Activated B cell treated with CpG ODN at 0.5 μM for 24 hours (primary cell): ENCODE data around the gene THSD7A. TPM values are rescaled to one million over a fixed set of nuclear protein-coding genes. Genes with fewer than 3 reads are reported as not detected.

Experiments used
- ATAC-seq: fragments of 200-7000 bp; cut with Tn5 transposase; one replicate; pipeline ENCODE4 v1.10.0; 2021; ENCODE audit warnings: low read depth, mild to moderate bottlenecking, moderate library complexity
- CTCF ChIA-PET: fragments of 350-600 bp; sonication (Branson Sonifier 250); formaldehyde crosslinking; loops from one replicate; lab custom pipeline; 2021; ENCODE audit warnings: antibody characterized with exemption; lab: Charles Lee
- POLR2A ChIA-PET: fragments of 350-600 bp; sonication (Branson Sonifier 250); formaldehyde crosslinking; loops from one replicate; lab custom pipeline; 2021; ENCODE audit warnings: antibody characterized with exemption; lab: Charles Lee
- DNase-seq: peaks from one replicate; pipeline ENCODE4 v3.0.0; 2022
- H3K27ac Mint-ChIP-seq: one replicate; pipeline ENCODE4 v1.8.0; 2020; ENCODE audit warnings: mixed read lengths
- H3K27me3 Mint-ChIP-seq: one replicate; pipeline ENCODE4 v1.8.0; 2021; ENCODE audit warnings: mixed read lengths
- H3K36me3 Mint-ChIP-seq: one replicate; pipeline ENCODE4 v1.8.0; 2021; ENCODE audit warnings: low read depth, mixed read lengths
- H3K4me1 Mint-ChIP-seq: one replicate; pipeline ENCODE4 v1.8.0; 2021; ENCODE audit warnings: mixed read lengths
- H3K4me3 Mint-ChIP-seq: one replicate; pipeline ENCODE4 v1.8.0; 2020; ENCODE audit warnings: mild to moderate bottlenecking, mixed read lengths
- H3K9me3 Mint-ChIP-seq: one replicate; pipeline ENCODE4 v1.8.0; 2020; ENCODE audit warnings: mixed read lengths
- intact Hi-C: fragments of 100-400 bp; cut with micrococcal nuclease; formaldehyde crosslinking; loops from one replicate; pipeline ENCODE4 v1.15.1; 2024
- total RNA-seq: library from RNA; stranded (reverse); gene quantifications from 2 replicates; pipeline ENCODE4 v1.2.3, GENCODE V29; 2022
- TF ChIP-seq, protein P1 (sequence below): fragments of 200-600 bp; IDR thresholded peaks from one replicate; pipeline ENCODE4 v1.8.0; 2022; ENCODE audit warnings: antibody characterized with exemption, mild to moderate bottlenecking

THSD7A gene, protein sequence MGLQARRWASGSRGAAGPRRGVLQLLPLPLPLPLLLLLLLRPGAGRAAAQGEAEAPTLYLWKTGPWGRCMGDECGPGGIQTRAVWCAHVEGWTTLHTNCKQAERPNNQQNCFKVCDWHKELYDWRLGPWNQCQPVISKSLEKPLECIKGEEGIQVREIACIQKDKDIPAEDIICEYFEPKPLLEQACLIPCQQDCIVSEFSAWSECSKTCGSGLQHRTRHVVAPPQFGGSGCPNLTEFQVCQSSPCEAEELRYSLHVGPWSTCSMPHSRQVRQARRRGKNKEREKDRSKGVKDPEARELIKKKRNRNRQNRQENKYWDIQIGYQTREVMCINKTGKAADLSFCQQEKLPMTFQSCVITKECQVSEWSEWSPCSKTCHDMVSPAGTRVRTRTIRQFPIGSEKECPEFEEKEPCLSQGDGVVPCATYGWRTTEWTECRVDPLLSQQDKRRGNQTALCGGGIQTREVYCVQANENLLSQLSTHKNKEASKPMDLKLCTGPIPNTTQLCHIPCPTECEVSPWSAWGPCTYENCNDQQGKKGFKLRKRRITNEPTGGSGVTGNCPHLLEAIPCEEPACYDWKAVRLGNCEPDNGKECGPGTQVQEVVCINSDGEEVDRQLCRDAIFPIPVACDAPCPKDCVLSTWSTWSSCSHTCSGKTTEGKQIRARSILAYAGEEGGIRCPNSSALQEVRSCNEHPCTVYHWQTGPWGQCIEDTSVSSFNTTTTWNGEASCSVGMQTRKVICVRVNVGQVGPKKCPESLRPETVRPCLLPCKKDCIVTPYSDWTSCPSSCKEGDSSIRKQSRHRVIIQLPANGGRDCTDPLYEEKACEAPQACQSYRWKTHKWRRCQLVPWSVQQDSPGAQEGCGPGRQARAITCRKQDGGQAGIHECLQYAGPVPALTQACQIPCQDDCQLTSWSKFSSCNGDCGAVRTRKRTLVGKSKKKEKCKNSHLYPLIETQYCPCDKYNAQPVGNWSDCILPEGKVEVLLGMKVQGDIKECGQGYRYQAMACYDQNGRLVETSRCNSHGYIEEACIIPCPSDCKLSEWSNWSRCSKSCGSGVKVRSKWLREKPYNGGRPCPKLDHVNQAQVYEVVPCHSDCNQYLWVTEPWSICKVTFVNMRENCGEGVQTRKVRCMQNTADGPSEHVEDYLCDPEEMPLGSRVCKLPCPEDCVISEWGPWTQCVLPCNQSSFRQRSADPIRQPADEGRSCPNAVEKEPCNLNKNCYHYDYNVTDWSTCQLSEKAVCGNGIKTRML (N-terminal part only)
- total RNA-seq: not detected in 2 replicates

DNA sequence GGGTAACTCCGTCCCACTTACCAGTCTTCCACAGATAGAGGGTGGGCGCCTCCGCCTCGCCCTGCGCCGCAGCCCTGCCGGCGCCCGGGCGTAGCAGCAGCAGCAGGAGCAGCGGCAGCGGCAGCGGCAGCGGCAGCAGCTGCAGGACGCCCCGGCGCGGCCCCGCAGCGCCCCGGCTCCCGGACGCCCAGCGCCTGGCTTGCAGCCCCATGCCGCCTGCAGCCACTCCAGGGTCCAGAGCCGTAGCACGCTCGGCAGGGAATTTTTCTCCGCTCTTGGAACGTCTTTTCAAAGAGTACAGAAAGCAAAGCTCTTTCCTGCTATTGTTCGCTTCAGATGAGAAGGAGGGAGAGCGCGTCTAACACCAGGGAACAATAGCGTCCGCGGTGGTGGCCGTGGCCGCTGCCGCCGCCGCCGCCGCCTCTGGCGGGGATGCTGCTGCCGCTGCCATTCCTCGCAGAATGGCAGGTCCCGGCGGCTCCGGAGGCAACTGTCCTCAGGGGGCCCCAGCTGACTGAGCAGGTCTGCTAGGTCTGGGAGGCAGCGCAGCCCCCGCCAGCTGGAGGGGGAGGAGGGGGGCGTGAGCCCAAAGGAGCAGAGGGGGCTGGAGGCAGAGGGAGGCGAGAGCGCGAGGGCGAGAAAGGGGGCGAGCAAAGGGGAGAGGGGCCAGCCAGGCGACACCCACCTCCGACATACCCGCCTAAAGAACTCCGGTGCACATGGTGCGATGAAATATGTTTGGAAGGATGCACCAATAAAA is at the start of gene THSD7A:
Gene THSD7A (minus strand): TSS at position 463 of the 760 bp plus-strand sequence. CDS start 252 bp downstream, at position 211.
- TF ChIP-seq, protein P1, sequence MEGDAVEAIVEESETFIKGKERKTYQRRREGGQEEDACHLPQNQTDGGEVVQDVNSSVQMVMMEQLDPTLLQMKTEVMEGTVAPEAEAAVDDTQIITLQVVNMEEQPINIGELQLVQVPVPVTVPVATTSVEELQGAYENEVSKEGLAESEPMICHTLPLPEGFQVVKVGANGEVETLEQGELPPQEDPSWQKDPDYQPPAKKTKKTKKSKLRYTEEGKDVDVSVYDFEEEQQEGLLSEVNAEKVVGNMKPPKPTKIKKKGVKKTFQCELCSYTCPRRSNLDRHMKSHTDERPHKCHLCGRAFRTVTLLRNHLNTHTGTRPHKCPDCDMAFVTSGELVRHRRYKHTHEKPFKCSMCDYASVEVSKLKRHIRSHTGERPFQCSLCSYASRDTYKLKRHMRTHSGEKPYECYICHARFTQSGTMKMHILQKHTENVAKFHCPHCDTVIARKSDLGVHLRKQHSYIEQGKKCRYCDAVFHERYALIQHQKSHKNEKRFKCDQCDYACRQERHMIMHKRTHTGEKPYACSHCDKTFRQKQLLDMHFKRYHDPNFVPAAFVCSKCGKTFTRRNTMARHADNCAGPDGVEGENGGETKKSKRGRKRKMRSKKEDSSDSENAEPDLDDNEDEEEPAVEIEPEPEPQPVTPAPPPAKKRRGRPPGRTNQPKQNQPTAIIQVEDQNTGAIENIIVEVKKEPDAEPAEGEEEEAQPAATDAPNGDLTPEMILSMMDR: no peak
- no peak for ATAC-seq
- intact Hi-C loops: loop anchor here (2.0 kb wide), 1 partner anchor 35 kb away; no protein-coding TSS in a partner anchor
- Mint-ChIP-seq H3K36me3 (no peaks in the 10 kb centered on the region), H3K4me3 (no peak within 1 kb of the TSS), H3K4me1 (peaks cover 7% of the 10 kb centered on the region), H3K27ac (no peak within 1 kb of the TSS), H3K27me3 (peaks cover 16% of the 10 kb centered on the region), H3K9me3 (no peaks in the 10 kb centered on the region)
- CTCF ChIA-PET: no interaction called here
- no peak for DNase-seq
- POLR2A ChIA-PET: no interaction called here

DNA sequence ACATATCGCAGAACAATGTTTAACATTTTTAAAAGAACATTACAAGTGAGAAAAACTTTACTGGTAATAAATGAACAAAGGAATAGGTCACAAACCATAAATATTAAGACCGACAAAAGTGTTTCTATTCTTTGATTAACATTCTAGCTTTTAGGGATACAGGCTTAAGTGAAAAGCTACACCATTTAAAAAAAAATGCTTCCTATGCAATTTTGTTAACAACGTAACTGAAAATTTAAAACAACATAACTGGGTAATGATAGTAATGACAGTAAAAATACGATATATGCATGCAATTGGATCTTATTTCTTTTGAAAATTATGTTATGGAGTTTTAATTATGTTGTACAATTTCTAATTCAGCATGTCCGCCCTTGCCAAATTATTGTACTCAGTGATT is 49.7 kb upstream of the THSD7A start:
- H3K27ac Mint-ChIP-seq: no peak overlapping the region
- POLR2A ChIA-PET: no interaction called here
- no peaks in the 10 kb centered on the region for H3K4me1 Mint-ChIP-seq
- no peak for DNase-seq
- no peak overlapping the region for H3K4me3 Mint-ChIP-seq
- intact Hi-C loops: no loop called here
- CTCF ChIA-PET: no interaction called here
- peaks cover 10% of the 10 kb centered on the region for H3K9me3 Mint-ChIP-seq
- no peaks in the 10 kb centered on the region for H3K27me3 Mint-ChIP-seq
- TF ChIP-seq, protein P1: no peak
- no peaks in the 10 kb centered on the region for H3K36me3 Mint-ChIP-seq
- no peak for ATAC-seq

DNA sequence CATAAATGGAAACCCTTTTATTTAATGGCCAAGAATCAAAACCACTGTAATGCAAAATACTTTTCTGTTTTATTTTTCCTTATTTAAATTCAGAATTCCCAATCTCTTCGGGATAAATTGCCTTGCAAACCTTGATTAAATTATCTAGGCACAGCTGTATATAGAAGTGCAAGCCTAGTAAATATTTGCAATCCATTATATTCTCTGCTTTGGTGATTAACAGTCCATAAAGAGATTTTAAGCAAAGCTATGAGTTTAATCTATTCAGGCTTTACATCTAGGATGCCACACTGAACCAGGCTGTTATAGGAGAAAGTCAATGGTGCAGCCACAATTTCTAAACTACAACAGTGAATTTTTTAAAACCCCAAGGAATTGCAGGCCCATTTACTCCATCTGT is 43.6 kb upstream of the THSD7A start:
- Mint-ChIP-seq H3K4me3 (no peak overlapping the region), H3K9me3 (peaks cover 4% of the 10 kb centered on the region)
- TF ChIP-seq, protein P1: no peak

DNA sequence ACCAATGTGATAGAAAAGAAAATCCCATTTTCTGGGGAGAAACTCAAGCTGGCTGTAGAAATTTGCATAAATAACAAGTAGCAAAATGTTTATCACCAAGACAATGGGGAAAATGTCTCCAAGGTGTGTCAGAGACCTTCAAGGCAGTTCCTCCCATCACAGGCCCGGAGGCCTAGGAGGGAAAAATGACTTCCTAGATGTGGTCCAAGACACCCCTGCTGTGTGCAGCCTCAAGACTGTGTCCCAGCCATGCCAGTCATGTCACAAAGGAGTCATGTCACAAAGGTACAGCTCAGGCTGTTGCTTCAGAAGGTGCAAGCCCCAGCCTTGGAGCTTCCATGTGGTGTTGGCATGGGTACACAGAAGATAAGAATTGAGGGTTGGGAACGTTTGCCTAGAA is 33.7 kb upstream of the THSD7A start:
- intact Hi-C loops: no loop called here
- Mint-ChIP-seq H3K27me3 (no peaks in the 10 kb centered on the region), H3K36me3 (no peaks in the 10 kb centered on the region), H3K4me3 (no peak overlapping the region), H3K4me1 (no peaks in the 10 kb centered on the region), H3K9me3 (peaks cover 9% of the 10 kb centered on the region), H3K27ac (no peak overlapping the region)
- TF ChIP-seq, protein P1: no peak
- no peak for DNase-seq
- ChIA-PET CTCF (no interaction called here), POLR2A (no interaction called here)
- ATAC-seq: no peak

More for the DNA sequence above, 43.6 kb upstream of the THSD7A start:
- ChIA-PET CTCF (no interaction called here), POLR2A (no interaction called here)
- Mint-ChIP-seq H3K36me3 (no peaks in the 10 kb centered on the region), H3K27ac (no peak overlapping the region), H3K27me3 (no peaks in the 10 kb centered on the region), H3K4me1 (no peaks in the 10 kb centered on the region)
- intact Hi-C loops: no loop called here
- ATAC-seq (no peak), DNase-seq (no peak)
